Epidermal melanocyte (primary cell): ENCODE data around the gene RPS6KA2.

Experiments
- DNase-seq: peaks from one replicate; pipeline ENCODE4 v3.0.0; 2011; ENCODE audit warnings: low spot score; ENCODE audit not compliant: insufficient read length

Gene RPS6KA2

GRCh38 chr6:166627033-166627874 lies at the start of gene RPS6KA2:
Gene RPS6KA2 (minus strand): TSS chr6:166627251. CDS start chr6:166627019, 232 bp downstream.
- peak; percentile 87 for DNase-seq

GRCh38 chr6:166676270-166676860 lies 49.3 kb upstream of the RPS6KA2 start:
- DNase-seq, result no peak

DNA sequence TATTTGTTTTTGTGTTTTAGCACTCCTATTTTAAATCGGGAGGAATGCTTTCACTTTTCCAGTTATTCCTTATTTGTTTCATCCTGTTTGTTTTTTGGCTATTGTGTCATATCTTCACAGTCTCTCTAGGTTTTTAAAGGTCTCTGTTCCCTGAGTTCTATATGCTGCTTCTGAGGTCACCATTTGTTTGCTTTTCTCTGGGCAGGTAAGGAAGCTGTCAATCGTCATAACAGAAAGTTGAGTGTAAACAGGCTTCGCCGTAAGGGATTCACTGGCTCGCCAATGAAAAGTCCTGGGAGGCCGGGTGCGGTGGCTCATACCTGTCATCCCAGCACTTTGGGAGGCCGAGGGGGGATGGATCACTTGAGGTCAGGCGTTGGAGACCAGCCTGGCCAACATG lies 48.7 kb upstream of the RPS6KA2 start:
- DNase-seq, result no peak

- DNase-seq, result no peak
Observed at GRCh38 chr6:166673309-166673708, 46.3 kb upstream of the RPS6KA2 start.

DNA sequence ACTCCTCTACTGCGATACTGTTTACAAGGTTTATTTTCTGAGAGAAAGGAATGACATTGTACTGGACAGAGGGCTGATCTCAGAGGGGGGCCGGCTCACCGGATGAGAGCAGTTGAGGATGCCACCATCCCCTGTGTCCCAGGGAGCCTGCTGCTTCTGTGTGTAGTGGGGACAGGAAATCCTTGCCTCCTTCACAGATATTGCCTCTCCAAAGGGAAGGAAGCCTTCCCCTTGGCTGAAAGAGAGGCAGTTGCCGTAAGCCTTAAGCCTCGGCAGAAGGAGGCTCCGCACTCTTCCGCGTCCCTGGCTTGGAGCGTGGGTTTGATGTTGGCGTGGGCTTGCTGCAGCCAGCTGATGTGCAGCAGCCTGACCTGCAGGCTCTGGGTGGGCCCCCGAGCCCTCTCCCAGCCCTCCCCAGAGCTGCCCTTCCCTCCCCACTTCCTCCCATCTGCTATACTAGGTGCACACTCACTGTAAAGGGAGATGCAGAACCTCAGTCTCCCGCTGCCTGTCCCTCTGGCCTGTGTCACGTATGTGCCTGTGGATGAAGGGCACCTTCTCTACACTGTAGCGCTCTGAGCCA lies 45.7 kb upstream of the RPS6KA2 start:
- no peak for DNase-seq

DNA sequence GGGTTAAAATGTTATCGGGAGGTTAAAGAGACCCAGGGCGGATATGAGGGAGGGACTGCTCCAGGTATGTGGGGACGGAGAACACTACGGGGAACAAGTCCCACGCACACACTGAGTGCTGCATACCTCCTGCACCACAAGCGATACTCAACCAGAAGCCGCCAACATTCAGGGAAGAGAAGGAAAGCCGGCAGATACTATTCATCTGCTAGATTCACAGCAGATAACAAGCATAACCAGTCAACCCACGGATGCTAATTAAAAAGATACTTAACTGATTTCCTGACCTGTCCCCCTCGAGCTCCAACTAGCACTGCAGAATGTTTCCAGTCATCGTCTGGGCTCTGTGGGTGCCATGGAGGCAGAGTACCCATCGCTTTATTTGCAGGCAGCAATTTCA lies 45.1 kb upstream of the RPS6KA2 start:
- no peak for DNase-seq

DNA sequence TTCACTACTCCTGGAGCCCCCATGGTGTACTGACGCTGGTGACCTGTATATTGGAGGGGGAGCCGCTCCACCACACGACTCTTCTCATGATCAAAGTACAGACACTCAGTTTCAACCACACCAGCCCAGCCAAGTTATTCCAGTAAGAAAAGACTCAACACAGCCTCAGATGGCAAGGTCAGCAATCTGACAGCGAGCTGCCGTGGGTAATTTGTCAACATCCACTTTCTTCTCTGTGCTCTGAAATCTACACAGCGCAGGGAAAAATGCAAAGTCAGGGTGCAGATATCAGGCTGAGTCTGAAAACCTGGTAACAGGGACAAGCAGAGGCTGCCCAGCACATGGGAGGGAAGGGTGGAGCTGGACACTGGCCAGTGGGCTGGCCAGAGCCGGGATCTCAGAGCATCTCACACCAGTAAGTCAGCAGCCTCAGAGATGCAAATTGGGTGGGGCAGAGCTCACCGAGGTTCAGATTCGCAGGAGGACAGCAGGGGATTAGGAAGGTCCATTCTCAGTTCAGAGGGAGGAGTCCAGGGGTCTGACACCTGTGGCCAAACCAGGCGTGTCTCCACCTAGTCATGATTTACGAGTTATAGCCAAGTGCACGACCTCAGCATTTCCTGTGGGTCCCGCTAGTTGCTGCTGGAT lies 44.5 kb upstream of the RPS6KA2 start:
- DNase-seq, result no peak

GRCh38 chr6:166670894-166671293 lies 43.8 kb upstream of the RPS6KA2 start:
- no peak for DNase-seq

- DNase-seq, result no peak
Observed at GRCh38 chr6:166670013-166670412, 43.0 kb upstream of the RPS6KA2 start.

GRCh38 chr6:166667796-166668610 lies 41.0 kb upstream of the RPS6KA2 start:
- no peak for DNase-seq

DNA sequence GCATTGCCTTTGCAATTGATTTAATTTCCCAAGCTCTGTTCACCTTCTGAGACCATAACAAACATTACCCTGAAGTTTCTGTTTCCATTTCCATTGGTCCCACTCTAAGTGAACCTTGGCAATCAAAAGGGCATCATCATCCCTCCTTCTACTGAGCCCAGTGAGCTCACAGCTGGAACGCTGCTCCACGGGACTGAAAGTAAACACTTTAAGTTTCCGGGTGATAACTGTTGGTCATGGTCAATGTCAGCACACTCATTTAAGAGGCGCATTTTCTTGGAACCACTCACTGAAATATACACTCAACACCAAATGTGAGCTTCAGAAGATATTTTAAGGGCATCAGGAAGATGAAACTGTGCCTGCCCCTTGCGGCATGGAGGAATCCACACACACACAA lies 37.1 kb upstream of the RPS6KA2 start:
- no peak for DNase-seq

DNA sequence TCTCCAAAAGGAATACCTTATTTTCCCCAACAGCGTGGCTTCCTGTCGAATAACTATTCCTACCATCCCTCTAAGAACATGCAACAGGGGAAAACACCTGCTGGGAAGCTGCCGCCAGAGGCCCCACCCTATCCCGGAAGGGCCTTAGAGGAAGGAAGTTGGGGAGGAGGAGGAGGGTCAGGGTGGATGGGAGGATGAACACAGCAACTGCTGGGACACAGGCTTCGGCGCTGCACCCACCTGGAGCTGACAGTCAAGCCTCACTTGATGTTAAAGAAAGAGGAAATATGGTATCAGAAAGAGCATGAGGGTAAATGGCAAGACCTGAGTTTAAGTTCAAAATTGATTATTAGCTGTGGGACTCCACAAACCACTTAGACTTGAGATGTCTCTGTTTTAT lies 36.5 kb upstream of the RPS6KA2 start:
- no peak for DNase-seq

DNA sequence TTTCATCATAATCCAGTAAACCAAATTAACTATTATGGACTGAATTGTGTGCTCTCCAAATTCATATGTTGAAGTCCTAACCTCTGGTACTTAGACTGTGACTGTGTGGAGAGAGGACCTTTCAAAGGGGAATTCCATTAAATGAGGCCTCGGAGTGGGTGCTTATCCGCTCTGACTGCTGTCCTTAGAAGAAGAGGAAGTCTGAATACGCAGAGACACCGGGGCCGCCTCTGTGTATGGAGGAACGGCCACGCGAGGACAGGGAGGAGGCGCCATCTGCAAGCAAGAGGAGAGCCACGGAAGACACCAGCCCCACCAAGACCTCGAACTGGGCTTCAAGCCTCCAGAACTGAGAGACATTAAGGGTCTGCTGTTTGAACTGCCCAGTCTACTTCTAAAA lies 35.6 kb upstream of the RPS6KA2 start:
- no peak for DNase-seq

DNA sequence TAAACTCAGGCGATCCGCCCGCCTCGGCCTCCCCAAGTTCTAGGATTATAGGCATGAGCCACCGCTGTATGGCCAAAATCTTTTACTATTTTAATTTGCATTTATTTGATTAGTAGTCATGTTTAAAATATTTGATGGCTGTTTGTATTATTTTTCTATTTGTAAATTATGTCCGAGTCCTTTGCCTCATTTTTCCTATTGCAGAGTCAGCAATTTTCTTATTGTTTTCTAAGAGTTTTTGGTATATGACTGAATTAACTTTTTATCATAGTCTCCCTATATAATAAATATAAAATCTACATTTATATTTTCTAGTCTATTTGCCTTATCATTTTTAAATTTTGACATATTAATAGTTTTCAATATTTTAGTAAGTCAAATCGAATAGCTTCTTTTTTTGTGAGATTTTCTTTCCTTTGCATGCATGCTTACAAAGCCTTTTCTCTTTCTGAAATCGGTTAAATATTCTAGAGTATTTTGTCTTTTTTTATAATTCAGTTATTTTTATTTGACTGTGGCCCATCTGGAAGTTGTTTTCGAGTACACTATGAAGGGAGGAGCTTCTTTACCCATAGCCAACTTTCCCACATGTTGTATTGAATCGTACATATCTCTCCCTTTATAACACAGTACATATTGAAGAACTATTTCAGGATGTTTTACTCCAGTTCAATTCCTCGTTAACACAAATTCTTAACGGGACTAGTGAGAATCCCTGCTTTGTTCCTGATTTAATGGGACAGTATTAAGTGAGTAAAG lies 34.5 kb upstream of the RPS6KA2 start:
- no peak for DNase-seq

- DNase-seq, result no peak
Observed at GRCh38 chr6:166660157-166660688, 33.2 kb upstream of the RPS6KA2 start.

DNA sequence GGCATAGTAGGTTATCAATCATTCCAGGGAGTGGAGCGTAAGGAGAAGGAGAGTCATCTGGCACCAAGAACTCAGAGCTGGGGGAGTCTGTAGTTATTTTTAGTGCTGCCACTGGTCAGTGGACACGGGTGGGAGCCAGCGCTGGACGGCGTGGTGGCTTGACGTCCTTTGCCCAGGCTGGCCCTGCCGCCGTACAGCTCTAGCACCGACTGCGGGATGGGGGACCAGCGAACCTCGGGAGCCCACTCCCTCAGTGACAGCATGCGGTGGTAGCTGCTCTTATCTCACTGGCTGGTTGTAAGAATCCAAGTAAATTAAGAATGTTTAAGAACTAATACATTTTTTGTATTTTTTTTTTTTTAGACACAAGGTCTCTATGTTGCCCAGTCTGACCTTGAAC lies 32.5 kb upstream of the RPS6KA2 start:
- DNase-seq, result no peak

DNA sequence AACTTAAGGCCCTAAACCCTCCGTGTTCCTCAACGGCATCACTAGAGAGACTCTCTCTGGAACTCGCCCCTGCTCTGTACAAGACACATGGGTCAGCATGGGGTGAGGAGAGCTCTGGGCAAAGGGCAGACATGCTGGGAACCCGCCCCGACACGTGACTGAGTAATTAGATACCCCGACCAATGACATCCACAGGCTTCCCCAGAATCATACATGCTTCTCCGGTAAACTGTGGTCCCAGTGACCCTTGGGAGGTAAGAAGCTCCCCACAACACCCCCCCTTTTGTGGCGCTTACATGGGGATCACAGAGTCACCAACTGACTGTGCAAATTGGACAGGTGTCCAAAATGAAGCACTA lies 31.7 kb upstream of the RPS6KA2 start:
- DNase-seq, result no peak

DNA sequence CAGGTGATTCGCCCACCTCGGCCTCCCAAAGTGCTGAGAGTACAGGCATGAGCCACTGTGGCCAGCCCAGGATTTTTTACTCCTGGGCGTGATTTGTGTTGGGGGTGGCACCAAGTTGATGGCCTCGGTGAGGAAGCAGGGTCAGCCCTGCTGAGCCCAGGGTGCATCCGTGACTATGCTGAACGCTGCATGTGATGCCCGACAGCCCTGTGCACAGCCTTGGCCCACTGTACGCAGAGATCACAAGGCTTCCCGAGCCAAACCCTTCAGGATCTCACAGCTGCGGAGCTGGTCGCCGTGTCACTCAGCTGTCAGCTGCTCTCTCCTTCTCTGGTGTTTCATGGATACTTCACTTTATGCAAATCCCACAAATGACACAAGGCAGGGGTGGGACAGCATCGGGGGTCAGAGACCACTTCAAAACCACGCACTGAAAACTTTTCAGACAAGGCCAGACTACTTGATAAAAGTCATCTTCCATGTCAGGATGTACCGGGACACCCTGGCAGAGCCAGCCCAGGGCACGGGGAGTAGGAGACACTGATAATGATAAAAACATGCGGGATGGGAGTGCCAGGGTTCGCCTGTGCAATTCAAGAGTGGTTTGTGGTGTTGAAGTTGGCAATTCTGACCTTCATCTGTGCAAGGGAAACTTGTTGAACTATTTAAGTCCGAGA lies 31.2 kb upstream of the RPS6KA2 start:
- DNase-seq, result no peak

GRCh38 chr6:166657531-166657930 lies 30.5 kb upstream of the RPS6KA2 start:
- DNase-seq, result no peak
